Islet of Langerhans (tissue), 1 donor: ENCODE measurements around the gene KCNK16.
"Not testable (repeated sequence)": the region's sequence is repeated elsewhere in the genome, so short reads cannot be mapped to it uniquely, and the experiment has no call there.

Experiments used
- FAIRE-seq: peaks from one replicate; lab custom pipeline; 2011; peaks lifted over from hg19 to GRCh38; lab: Jason Lieb, UNC

KCNK16 gene

GRCh38 chr6:39309942-39310531 is 12.5 kb downstream of the KCNK16 start:
- FAIRE-seq = no peak

GRCh38 chr6:39307462-39307861 is 15.0 kb downstream of the KCNK16 start:
- FAIRE-seq = no peak

DNA sequence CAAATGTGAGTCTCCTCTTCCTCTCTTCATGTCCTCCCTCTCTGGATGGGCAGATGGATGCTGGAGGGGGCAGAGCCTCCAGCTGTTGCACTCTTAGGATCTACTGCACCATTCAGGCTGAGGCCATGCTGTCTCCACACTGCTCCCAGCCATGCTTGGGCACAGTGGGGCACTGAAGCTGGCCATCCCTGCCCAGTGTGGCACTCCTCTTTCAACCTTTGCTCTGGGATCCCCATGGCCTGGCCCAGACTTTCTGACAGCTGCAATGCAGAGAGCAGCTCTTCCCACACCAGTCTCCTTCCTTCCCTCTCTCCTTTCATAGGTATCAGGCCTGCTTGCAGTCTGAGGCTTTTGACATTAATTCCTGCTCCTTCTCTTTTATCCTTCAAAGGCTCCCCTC is 17.6 kb downstream of the KCNK16 start:
- no peak for FAIRE-seq

GRCh38 chr6:39303425-39304153 is 18.9 kb downstream of the KCNK16 start:
- no peak for FAIRE-seq

GRCh38 chr6:39302669-39303424 is 19.7 kb downstream of the KCNK16 start:
- no peak for FAIRE-seq

DNA sequence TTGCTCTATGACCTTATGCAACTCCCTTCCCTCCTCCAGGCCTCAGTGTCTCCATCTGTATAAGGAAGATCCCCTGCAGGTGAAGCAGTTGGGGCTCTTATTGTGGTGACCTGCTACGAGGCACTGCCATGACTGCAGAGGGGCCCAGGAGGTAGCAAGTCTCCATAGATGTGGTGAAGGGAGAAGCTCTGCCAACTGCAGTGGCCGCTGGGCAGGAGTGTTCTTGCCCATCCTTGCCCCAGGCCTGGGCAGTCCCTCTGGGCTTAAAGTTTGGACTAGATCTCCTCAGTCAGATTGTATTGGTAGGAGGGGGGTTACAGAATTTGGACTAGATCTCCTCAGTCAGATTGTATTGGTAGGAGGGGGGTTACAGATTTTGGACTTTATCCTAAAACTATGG is 20.5 kb downstream of the KCNK16 start:
- FAIRE-seq = no peak

- no peak for FAIRE-seq
Measured at GRCh38 chr6:39301606-39302005, 20.9 kb downstream of the KCNK16 start.

DNA sequence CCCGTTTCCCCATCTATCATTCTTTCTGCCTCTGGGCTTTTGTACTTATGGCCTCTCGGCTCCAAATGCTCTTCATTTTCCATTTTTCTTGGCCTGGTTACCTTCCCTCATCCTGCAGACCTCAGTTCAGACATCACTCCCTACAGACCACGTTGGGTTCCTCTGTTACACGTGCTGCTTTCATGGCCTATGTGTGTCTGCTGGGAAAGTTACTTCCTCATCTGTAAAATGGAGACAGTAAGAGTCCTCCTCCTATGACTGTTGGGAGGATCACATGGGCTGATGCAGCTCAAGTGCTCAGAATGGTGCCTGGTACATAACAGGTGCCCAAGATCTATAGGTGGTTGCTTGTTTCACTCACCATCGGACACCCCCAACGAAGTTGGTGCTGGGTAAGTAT is 21.8 kb downstream of the KCNK16 start:
- FAIRE-seq = no peak

- FAIRE-seq = no peak
Measured at GRCh38 chr6:39298061-39298460, 24.4 kb downstream of the KCNK16 start.

DNA sequence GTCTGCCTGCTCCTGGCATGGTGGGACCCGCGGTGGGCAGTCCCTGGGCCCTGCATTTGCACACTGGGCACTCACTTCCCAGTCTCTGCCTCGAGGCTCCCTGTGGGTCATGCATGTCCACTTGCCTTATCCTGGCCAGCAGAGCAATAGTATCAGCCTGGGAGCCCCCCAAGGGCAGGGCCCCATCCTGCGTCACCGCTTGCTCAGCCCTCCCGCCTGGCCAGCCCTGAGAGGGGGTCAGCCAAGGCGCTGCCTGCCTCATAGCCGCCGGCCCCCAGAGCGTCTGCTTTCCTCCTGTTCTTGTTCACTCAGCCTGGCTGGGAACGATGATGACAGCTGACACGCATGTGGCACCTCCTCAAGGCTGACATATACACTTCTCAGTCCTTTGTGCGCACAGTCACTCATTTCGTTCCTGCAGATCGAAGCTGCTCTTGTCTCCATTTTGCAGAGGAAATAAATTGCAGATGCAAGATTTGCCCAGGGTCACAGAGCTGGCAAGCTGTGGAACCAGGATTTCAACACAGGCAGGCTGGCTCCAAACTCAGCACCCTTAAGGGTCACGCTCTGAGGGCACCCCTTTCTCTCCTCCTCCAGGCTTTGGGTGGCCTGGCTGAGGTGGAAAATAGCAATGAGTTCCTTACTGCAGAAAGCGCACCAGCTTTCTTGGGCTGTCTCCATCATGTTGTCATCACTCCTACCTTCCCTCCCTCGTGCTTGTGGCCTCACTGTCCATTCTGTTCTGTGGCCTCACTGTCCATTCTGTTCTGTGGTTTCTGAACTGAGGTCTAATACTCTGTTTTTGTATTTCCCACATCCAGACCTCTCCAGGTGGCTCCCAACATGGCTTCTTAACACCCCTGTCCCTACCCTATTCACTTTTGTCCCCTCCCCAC is 25.5 kb downstream of the KCNK16 start:
- no peak for FAIRE-seq

DNA sequence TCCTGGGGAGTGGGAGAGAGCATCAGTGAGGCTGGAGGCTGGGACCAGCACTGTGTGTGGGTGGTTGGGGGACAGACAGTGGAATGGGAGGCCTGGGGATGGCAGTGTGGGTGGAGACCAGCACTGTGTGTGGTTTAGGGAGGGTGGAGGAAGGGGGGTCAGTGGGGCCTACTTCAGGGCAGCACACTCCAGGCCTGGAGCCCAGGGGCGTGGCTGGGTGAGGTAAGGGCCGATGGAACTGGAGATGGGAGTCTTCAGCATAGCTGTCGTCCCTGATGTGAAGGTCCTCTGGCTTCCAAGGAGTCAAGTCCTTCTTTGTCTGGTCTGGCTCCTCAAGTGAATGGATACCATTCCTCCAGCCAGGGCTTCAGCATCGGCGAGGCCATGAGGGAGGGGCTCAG is 26.9 kb downstream of the KCNK16 start:
- no peak for FAIRE-seq

DNA sequence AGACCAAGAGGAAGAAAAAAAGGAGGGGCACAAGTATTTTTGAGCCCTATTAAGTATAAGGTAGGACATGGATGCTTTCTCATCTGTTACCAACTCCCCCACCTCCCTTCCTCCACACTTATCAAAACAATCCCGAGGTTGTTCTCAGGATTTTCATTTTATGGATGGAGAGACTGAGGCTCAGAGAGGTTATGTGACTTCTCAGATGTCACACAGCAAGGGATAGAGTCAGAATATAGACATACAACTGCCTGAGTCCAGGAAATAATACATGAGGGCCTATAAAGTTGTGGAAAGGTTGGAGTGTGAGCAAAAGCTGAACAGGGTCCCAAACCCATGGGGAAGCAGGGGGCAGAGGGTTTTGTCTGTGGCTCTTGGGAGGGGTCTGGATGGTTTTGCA is 27.6 kb downstream of the KCNK16 start:
- FAIRE-seq = no peak

GRCh38 chr6:39294133-39294532 is 28.4 kb downstream of the KCNK16 start:
- FAIRE-seq = no peak

DNA sequence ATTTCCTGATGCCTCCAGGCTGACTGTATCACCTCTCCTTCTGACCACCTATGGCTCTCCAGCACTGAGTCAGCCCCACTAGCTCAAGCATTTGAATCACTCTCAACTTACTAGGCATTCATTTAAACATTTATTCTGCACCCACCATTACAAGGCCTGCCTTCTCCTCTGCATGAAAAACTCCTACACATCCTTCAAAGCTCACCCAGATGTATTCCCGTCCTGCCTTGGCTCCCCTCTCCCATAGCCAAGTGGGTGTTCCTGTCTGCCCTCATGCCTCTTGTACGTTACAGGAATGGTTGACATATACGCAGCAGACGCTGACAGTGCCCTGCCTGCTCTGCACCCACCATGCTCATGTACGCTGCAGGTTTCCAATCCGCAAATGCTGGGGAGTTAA is 29.9 kb downstream of the KCNK16 start:
- no peak for FAIRE-seq

DNA sequence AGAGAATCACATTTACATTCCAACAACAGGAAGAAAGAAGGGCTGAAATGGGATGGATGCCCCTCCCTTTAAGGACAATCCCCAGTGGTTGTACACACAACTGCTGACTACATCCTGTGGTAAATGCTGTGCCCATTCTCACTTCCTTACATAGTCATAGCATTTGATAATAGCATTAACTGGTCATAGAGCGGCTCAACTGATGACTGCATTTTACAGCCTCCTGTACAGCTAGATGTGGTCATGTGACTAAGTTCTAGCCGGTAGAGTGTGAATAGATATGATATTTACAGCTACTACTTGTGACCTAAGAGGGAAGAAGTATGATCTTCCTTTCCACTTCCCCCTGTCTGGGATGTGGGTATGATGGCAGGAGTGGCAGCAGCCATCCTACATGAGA is 33.0 kb downstream of the KCNK16 start:
- FAIRE-seq = no peak

- FAIRE-seq = no peak
Measured at GRCh38 chr6:39287601-39288000, 34.9 kb downstream of the KCNK16 start.

- not testable (repeated sequence) for FAIRE-seq
Measured at GRCh38 chr6:39286596-39286995, 35.9 kb downstream of the KCNK16 start.

GRCh38 chr6:39282774-39283173 is 39.7 kb downstream of the KCNK16 start:
- FAIRE-seq = no peak

- no peak for FAIRE-seq
Measured at GRCh38 chr6:39281312-39281980, 41.1 kb downstream of the KCNK16 start.

DNA sequence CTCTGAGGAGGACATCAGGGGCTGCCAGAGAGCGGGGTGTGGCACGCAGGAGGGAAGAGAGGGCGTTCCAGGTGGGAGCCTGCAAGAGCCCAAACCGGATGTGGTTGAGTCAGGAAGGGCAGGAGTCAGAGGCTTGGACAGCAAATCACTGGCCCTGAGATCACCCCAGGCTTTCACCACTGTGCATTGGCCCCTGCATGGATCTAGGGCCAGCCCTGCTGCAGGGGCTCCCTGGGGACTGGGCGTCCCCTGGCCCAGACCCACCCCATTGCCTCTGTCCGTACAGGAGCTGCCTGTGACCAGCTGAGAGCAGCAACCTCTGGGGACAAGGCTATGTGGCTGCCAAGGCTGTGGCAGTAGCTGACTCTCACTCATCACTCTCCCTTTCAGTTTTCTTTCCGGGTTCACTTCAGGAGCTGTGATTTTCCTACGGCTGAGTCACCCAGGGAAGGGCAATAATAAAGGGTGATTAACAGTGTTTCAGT is 42.2 kb downstream of the KCNK16 start:
- no peak for FAIRE-seq

DNA sequence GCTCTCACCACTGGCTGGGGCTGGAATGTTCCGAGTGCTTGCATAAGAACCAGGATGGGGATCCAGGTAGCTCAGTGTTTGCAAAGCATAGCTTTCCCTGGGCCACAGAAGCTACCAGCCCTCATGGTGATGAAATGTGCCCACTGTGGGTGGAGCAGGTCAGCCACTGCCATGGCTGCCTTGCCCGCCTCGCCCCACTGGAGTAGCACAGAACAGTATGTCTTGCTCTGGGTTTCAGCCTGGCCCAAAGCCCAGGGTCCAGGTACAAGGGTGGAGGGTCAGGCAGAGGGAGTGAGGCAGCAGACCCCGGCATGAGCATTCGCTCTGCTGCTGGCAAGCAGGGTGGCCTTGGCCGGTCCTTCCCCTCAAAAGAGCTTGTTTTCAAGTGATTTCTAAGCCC is 43.0 kb downstream of the KCNK16 start:
- FAIRE-seq = no peak
